HTR-8/SVneo (cell line): ENCODE data around the gene FYCO1.

Experiments used
- DNase-seq: peaks from one replicate; pipeline ENCODE4 v3.0.0; 2011; ENCODE audit warnings: low spot score, mixed read lengths; ENCODE audit not compliant: insufficient read length
- FAIRE-seq: peaks from 2 replicates; lab custom pipeline; 2011; peaks lifted over from hg19 to GRCh38; lab: Jason Lieb, UNC

The FYCO1 gene

GRCh38 chr3:45947361-45947760 lies 48.3 kb downstream of the FYCO1 start:
- FAIRE-seq (no peak), DNase-seq (no peak)

- DNase-seq (no peak), FAIRE-seq (no peak)
Observed at GRCh38 chr3:45946875-45947274, 48.7 kb downstream of the FYCO1 start.

DNA sequence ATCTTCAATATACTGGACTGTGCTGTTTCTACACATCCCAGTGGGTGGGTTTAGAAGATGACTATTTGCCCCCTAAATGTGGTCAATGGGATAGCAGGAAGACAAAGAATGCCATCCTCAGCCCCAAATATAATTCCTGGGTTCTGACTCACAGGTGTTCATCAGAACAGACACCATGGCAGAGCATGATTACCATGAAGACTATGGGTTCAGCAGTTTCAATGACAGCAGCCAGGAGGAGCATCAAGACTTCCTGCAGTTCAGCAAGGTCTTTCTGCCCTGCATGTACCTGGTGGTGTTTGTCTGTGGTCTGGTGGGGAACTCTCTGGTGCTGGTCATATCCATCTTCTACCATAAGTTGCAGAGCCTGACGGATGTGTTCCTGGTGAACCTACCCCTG lies 49.3 kb downstream of the FYCO1 start:
- FAIRE-seq = no peak
- no peak for DNase-seq

- no peak for DNase-seq
- no peak for FAIRE-seq
Observed at GRCh38 chr3:45944830-45945620, 50.6 kb downstream of the FYCO1 start.

GRCh38 chr3:45943207-45943846 lies 52.3 kb downstream of the FYCO1 start, which contains the start of gene CXCR6:
CXCR6 (plus strand) TSS chr3:45943464; CDS start chr3:45946482, 3,018 bp downstream.
- no peak for FAIRE-seq
- DNase-seq = no peak

DNA sequence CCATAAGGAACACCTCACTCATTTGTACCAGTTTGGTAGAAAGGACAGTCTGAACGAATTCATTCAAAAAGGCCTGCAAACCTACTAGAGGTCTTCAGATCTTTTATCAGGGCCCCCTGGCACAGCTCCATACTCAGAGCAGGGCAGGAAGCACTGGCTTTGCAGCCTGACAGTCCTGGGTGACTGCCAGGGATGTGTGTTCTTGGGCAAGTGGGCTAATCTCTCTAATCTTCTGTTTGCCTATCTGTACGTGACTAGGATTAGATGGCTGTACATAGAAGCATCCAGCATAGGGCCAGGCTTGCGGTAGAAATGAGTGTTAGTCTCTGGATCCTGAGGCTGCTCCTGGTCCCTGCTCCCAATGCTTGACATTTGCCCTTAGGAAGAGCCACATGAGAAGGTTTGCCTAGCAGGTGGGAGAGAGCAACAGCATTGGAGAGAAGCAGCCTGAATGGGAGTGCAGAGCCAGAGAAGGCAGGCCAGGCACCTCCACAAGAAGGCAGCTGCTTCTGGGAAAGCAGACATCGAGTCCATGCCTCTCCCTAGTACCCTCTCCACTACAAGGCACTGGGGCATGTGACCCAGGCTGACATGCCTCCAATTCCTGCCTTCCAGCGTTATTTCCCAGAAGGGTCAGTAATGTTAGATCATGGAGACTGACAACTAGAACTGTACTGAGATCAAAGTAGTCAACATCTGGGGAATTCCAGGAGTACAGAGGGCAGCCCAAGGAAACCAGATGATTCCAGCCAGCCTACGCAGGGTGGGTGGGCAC lies 53.4 kb downstream of the FYCO1 start:
- no peak for FAIRE-seq
- DNase-seq = no peak

DNA sequence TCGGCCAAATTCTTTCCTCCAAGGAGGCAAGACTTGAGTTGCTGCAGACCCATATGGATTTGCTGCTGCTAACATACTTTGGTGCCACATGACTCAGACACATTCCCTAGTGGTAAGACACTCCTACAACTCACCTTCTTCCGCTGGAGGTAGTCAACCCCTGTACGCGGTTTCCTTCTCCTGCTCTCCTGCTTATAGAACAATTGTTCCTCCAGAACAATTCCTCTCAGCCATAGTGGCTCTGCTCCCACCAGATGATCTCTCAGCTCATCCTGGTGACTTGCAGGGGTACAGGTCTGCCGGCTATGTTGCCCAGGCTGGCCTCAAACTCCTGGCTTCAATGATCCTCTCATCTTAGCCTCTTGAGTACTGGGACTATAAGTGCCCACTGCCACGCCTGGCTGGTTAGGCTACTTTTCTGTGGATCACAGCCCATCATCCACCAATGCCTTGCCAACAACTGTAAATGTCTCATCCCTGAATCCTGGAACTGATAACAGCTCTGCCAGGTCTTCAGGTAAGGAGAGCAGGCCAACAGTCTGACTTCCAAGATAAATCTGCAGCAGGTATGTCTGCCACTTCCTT lies 54.8 kb downstream of the FYCO1 start:
- no peak for FAIRE-seq
- DNase-seq = no peak

- FAIRE-seq = no peak
- DNase-seq = no peak
Observed at GRCh38 chr3:45940004-45940780, 55.4 kb downstream of the FYCO1 start.

DNA sequence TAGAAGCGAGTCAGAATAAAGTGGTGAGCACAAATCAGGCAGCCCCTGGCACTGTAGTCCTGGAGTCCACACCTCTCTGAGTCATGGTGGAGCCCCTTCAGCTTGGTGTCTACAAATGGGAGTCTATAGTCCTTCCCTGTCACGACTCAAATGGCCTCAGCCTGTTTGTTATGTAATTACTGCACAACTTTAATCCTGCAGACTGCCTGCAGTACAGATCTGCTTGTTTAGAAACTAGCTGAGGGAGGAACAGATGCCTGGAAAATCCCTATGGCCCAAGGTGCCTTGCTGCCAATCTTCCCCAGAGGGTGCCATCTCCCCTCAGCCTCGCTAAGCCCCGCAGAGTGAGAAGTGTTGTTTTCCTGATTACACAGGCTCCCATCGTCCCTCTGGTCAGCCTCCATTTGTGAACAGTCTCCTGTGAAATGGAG lies 56.3 kb downstream of the FYCO1 start:
- FAIRE-seq (no peak), DNase-seq (no peak)

DNA sequence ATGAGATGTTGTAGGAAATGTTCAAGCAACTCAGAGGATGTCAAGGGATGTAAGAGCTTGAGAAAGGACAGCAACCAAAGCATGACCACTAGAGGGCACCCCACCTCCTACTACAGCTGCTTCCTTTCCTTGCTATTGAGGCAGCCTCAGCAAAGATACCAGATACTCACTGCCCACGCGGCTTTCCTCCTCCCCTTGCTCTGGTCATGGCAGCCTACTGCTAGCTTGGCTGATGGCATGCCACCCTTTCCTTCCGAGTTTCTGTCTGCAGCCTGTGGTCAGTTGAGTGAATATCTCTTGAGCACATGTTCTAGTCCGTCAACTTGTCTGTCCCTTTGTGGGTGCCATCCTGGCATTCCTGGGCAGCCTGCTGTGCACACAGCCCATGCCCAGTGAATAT lies 56.8 kb downstream of the FYCO1 start:
- no peak for FAIRE-seq
- DNase-seq = peak; percentile 68

GRCh38 chr3:45938043-45938435 lies 57.6 kb downstream of the FYCO1 start:
- no peak for DNase-seq

DNA sequence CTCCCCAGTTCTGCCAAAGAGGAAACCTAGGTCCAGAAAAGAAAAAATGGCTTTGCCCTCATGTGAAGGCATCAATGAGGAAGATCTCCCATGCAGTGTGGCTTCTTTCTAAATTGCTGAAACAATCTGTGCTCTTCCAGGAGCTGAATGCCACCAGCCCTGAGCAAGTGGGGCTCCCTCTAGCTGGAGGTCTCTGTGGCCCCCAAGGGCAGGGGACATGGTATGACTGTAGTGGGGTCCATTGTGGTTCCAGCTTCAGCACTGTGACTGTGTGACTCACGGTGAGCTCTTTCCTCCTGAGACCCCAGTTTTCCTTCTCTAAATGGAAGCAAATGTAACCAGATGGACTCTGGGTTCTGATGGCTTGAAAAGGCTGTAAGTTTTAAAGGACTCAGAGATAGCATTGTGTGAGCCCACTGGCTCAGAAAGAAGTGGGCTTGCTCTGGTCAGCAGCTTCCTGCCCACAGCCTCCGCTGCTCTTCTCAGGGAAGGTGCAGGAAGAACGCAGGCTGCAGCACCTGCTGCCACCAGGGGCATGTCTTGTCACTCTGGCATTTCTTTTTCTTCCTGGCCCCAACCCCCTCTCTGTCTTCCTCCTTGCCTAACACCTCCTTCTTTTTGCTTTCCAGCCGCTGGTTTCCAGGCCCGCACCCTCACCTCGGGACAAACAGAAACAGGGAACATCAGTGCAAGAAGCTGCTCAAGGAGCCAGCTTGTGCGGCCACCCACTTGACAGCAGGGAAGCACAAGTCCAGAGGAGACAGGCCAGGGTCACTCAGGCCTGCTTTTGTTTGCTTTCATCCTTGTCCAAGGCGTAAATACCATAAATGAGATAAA lies 58.2 kb downstream of the FYCO1 start:
- FAIRE-seq (no peak), DNase-seq (no peak)

More at GRCh38 chr3:45938043-45938435, 57.6 kb downstream of the FYCO1 start:
- no peak for FAIRE-seq

DNA sequence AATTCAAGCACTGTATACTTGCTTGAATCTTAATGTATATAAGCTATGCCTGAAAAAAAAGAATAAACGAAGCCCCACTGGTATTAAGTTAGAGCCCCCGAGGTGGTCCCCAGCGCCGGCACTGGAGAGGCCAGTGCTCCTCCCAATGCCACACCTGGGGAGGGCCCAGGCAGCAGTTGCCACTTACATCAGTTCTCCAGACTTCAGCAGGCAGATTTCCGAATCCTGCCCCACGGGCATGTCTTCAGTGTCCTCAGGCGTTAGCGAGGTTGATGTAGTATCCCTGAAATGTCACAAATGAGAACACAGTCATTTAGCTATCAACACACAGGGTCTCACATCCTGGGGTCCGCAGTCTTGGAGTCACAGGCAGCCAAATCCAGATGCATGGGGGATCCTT lies 59.4 kb downstream of the FYCO1 start:
- no peak for FAIRE-seq

GRCh38 chr3:45933591-45933990 lies 62.0 kb downstream of the FYCO1 start:
- no peak for FAIRE-seq
- no peak for DNase-seq

More for the DNA sequence above, 59.4 kb downstream of the FYCO1 start:
- no peak for DNase-seq

GRCh38 chr3:45932112-45932511 lies 63.5 kb downstream of the FYCO1 start:
- no peak for DNase-seq
- FAIRE-seq = no peak

GRCh38 chr3:45931496-45931895 lies 64.1 kb downstream of the FYCO1 start:
- no peak for DNase-seq
- no peak for FAIRE-seq

DNA sequence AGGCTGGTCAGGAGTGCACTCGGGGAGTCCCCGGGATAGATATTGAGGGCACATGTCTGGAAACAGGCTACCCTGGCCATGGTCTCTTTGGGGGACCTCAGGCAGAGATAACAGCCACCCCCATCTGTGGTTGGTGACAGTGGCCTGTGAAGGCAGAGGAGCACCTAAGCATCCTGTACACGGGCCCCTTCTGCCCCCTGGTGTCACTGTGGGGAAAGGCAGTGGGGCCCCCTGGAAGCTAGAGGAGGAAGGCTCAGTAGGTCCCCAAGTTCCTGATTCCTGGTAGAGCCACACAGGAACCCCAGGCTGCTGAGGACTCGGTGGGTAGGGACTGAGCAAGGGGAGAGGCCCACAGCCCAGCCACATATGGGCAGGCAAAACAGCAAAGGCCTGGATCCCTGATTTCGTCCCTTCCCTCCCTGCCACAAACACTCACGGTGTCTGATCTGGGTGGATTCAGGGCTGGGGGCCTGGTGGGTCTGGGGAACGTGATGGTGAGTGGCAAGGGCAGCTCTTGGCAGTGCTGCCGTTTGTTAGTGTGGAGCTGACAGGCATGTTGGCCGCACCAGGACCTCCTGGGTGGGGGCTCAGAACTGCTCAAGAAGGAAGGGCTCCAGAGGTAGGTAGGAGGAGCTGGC lies 66.5 kb downstream of the FYCO1 start:
- DNase-seq = peak; percentile 55
- FAIRE-seq = no peak

DNA sequence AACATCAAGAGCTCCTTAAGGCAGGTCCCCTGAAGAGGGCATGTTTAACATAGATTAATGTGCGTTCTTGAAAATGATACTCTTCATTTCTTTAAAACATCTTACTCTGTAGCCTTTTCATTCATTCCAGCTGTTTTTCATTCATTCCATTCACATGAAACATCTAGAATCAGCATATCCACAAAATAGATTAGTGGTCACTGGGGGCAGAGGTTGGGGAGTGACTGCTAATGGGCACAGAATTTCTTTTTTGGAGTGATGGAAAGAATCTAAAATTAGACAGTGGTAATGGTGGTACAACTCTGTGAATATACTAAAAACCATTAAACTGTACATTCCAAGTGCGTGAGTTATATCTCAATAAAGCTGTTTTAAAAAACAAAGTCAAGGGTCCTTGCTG lies 67.7 kb downstream of the FYCO1 start:
- DNase-seq (no peak), FAIRE-seq (no peak)
